GM12873 (cell line): ENCODE data around the gene SATB1.

Experiments used
- CTCF ChIP-seq: IDR thresholded peaks from 2 replicates; pipeline ENCODE4 v1.5.1; 2012; ENCODE audit warnings: low read depth, mild to moderate bottlenecking, moderate library complexity, low read length, control low read depth; ENCODE audit not compliant: insufficient read depth; ENCODE audit errors: missing control alignments

Gene SATB1

GRCh38 chr3:18445401-18446148 is 20.4 kb upstream of the SATB1 start:
- TF ChIP-seq CTCF: no peak

GRCh38 chr3:18444595-18445400 is 19.7 kb upstream of the SATB1 start:
- TF ChIP-seq CTCF: peak; percentile 20

- TF ChIP-seq CTCF: no peak
Observed at GRCh38 chr3:18443665-18444594, 18.8 kb upstream of the SATB1 start.

- TF ChIP-seq CTCF: no peak
Observed at GRCh38 chr3:18442756-18443664, 17.9 kb upstream of the SATB1 start.

GRCh38 chr3:18441551-18441950 is 16.4 kb upstream of the SATB1 start:
- no peak for TF ChIP-seq CTCF

GRCh38 chr3:18440066-18440722 is 15.1 kb upstream of the SATB1 start:
- TF ChIP-seq CTCF: no peak
